Stimulated activated CD4-positive, alpha-beta T cell treated with anti-CD3 and anti-CD28 coated beads, Interleukin-1b, Interleukin-23, amount 100 ng/mL, for 24 hours (primary cell): Measurements from ENCODE around the gene PNLIPRP3.

ENCODE experiments used
- DNase-seq, 4 experiments: peaks; one replicate each; pipeline ENCODE4 v3.0.0-alpha.2; 2020; ENCODE audit warnings: low read depth in 4 of 4, low spot score in 1 of 4

The PNLIPRP3 gene

DNA sequence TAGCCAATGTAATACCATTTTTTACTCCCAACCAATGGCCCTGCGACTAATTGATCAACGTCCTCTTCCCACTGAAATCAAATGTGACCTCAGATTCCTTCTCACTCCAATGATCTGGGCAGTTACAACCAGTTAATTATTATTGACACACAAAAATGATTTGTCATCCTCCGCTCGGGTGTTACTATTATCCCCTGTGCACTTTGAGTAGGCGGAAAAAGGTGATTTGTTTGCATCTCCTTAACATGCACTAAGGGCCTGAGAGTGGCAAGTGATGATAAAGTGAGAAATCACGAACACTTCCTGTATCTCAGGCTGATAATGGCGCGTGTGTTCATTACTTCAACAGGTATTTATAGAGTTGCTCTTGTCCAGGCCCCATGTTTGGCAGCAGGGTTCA, 77.1 kb downstream of the PNLIPRP3 start:
- no peak for DNase-seq

GRCh38 chr10:116510565-116510964, 82.9 kb downstream of the PNLIPRP3 start:
- DNase-seq = no peak

GRCh38 chr10:116511365-116511764, 83.7 kb downstream of the PNLIPRP3 start:
- no peak for DNase-seq

- no peak for DNase-seq
Measured at GRCh38 chr10:116521424-116522290, 94.0 kb downstream of the PNLIPRP3 start.

DNA sequence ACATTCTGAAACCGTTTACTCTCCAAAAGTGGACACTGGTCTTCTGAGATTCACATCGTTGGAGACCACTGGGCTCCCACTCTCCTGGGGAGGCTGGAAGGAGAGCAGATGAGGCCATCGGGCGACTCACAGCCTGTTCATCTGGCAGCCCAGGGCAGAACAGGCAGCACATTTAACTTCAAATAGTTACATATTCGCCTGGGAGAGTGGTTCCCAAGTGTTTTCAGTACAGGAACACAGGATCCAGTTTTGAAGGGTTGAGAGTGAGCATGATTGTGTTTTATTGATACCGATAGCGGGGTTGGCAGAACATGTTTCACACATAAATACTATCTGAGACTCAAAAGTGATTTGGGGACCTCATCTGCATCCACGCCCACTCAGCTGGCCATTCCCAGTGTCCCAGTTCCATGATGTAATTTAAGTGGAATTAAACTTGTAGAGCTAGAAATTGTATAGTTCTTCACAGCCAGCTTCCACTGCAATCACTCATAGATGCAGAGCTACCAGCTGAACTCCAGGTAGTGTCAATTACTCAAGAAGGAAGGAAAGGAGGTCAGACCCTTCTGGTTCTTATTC, 95.2 kb downstream of the PNLIPRP3 start:
- no peak for DNase-seq

DNA sequence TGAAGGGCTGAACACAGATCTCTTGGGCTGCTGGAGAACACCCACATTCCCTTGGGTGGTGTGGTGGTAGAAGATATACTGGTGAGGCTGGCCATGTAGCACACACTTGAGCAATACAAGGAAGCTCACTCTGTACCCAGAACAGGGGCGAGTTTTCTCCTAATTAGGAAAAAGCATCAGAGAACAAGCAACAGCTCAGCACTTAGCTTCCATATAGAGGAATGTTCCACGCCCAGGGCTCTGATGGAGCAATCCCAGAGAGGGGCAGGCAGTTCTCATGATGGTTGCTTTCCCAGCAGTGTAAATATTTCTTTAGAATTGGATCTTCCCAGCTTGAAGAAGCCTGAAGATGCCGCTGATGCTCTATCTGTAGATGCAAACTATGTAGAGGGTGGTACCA, 97.1 kb downstream of the PNLIPRP3 start:
- DNase-seq = no peak

- DNase-seq = no peak
Measured at GRCh38 chr10:116526219-116526618, 98.6 kb downstream of the PNLIPRP3 start.
